GM21786 (cell line): ENCODE measurements around the gene AKR1B1.

Experiments used
- ATAC-seq: cut with Tn5 transposase; IDR thresholded peaks from one replicate; pipeline ENCODE4 v1.9.1; 2021; ENCODE audit not compliant: unreplicated experiment

Gene AKR1B1

DNA sequence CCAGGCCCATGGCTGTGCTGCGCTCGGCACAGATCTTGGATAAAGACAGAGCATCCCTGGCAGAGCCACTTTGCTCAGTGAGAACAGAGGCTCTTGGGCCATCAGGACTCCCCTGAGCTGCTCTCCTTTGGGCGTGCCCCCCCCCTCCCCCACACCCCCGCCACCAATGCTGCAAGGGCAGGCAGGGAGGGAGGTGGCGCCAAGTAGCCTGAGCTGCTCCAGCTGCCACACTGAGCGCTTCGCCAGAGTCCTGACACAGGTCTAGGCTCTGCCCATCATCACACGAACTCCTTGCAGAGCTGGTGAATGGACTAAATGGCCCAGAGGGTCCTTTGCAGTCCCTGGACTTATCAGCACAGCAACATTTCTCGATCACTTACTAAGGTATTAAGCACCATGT lies 12.5 kb downstream of the AKR1B1 start:
- no peak for ATAC-seq

DNA sequence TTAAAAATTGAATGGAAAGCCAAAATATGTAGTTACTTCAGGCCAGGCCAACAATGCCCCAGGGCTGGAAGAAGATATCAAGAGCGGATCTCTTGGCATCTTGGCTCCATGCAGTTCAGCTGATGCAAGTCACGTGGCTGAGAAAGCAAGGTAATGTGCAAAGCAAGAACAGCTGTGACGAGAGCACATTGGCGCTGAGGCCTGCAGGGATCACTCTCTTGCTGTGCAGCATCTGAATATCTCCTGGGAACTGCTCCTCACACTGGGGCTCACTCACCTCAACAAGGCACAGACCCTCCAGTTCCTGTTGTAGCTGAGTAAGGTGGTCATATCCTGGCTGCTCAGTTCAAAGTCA lies 14.0 kb downstream of the AKR1B1 start:
- ATAC-seq = no peak

GRCh38 chr7:134444198-134444960 lies 14.5 kb downstream of the AKR1B1 start:
- no peak for ATAC-seq

- no peak for ATAC-seq
These were observed 15.4 kb downstream of the AKR1B1 start for GRCh38 chr7:134443396-134444070.

- ATAC-seq = no peak
These were observed 16.3 kb downstream of the AKR1B1 start for GRCh38 chr7:134442441-134443220.

- no peak for ATAC-seq
These were observed 17.6 kb downstream of the AKR1B1 start for GRCh38 chr7:134441264-134441663.

GRCh38 chr7:134440476-134440875 lies 18.4 kb downstream of the AKR1B1 start:
- ATAC-seq = no peak

DNA sequence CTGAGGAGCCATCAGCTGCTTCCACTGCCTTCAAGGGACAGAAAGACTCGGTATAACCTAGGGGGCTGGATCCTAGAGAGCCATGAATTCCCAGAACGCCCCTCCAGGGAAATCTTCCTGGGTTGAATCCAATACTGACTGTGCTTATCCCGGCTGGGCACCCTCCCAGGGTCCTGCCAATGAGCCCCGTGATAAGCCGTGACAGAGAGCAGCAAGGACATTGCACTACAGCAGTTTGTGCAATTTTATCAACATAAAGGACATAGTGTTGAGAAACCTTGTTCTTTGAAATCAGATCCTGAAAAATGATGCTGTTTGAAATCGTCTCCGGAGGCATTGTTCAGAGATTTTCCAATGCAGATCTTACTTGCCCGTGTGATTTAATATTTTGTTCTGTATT lies 18.8 kb downstream of the AKR1B1 start:
- ATAC-seq = no peak

- ATAC-seq = no peak
These were observed 20.0 kb downstream of the AKR1B1 start for GRCh38 chr7:134438946-134439345.

- ATAC-seq = no peak
These were observed 23.6 kb downstream of the AKR1B1 start for GRCh38 chr7:134435161-134435920.

- ATAC-seq = no peak
These were observed 24.2 kb downstream of the AKR1B1 start for GRCh38 chr7:134434701-134435100.

DNA sequence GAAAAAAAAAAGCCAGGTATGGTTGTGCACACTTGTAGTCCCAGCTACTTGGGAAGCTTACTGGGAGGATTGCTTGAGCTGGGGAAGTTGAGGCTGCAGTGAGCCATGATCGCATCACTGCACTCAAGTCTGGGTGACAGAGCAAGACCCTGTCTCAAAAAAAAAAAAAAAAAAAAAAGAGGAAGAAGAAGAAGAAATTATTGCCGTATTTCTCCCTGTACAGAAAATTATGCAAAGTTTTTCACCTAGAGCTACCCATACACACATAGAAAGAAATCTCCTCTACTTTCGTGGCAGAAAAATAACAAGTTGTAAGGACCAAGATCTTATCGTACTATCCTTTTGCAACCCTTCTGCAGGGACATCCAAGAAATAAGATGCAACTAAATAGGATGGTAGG lies 25.5 kb downstream of the AKR1B1 start:
- no peak for ATAC-seq

DNA sequence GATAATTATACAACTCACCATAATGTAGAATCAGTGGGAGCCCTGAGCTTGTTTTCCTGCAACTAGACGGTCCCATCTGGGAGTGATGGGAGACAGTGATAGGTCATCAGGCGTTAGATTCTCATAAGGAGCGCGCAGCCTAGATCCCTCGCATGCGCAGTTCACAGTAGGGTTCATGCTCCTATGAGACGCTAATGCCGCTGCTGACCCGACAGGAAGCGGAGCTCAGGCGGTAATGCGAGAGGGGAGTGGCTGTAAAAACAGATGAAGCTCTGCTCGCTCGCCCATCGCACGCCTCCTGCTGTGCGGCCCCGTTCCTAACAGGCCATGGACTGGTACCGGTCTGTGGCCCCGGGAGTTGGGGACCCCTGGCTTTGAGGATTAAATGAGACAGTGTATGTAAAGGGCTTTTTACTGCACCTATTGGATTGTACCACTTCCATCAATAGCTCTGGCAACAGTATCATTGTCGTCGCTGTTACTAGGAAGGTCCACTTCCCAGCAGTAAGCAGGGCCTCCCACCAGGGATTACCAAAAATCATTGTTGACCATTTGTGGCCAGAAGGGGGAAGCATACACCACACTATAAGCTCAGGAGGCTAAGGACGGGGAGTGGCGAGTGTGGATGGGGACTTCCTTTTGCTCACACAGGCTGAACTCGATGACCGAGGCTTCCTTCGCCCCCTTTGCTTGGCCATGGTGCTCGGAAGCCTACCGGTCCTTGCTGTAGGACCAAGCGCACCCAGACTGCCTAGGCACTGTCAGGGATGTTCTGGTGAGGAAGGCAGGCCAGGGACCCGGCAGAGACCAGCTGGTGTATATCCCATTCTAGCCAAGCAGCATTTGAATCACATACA lies 26.4 kb downstream of the AKR1B1 start:
- ATAC-seq = peak; percentile 96

DNA sequence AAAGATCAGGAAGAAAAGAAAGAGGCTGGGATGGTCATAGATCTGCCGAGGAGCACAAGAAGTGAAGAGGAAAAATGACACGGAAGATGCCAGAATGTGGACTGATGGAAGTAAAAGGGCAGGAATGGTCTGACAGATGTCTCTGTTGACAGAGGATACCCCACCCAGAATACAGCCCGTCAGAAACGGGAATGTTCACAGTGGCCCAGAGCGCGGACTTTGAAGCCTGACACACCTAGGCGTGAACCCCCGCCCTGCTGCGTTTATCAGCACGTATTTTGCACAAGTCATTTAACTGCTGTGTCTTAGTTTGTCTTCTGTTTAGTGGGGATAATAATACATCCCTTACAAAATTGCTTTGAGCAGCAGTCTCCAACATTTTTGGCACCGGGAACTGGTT lies 27.1 kb downstream of the AKR1B1 start:
- no peak for ATAC-seq

GRCh38 chr7:134429481-134429880 lies 29.4 kb downstream of the AKR1B1 start:
- no peak for ATAC-seq

DNA sequence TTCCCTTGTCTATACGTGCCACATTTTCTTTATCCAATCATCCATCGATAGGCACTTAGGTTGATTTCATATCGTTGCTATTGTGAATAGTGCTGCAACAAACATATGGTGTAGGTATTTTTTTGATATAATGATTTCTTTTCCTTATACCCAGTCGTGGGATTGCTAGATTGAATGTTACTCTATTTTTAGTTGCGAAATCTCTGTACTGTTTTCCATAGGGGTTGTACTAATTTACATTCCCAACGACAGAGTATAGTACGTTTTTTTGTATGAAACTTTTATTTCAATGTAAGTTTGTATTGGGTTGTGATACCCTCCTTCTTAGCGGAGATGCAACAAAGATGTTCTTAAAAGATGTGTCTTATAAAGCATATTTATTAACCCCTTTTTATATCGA lies 30.0 kb downstream of the AKR1B1 start:
- no peak for ATAC-seq

DNA sequence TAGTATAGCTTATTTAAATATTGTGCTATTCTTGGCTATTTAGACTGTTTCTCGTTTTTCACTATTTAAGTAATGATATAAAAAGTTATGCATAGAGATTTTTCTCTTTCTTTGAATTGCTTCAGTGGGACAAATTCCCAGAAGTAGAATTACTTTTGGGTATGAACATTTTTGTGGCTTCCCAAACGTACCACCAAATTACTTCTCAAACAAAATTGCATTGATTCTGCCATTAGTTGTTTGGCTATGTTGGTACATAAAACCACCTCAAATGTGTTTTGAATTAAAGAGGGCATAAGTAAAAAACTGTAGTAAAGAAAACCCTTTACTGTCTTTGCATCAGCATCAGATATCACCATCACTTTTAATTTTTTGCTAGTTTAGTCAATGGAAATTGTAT lies 31.0 kb downstream of the AKR1B1 start:
- ATAC-seq = no peak

DNA sequence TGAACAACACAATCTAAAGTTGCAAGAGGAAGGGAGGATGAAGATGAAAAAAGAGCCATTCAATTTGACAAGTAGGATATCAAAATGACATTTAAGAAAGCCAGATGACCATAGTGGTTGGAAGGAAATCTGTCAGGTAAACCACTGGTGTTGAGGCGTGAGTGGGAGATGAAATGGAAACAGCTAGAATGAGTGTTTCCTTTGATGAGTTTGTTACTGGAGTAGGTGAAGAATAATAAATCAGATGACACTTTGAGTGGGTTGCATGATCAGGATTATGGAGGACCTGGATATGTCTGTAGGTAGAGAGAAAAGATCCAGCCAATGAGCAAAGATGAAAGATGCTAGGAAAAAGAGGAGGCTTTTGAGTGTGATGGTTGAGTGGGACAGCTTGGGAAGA lies 33.1 kb downstream of the AKR1B1 start:
- ATAC-seq = no peak

DNA sequence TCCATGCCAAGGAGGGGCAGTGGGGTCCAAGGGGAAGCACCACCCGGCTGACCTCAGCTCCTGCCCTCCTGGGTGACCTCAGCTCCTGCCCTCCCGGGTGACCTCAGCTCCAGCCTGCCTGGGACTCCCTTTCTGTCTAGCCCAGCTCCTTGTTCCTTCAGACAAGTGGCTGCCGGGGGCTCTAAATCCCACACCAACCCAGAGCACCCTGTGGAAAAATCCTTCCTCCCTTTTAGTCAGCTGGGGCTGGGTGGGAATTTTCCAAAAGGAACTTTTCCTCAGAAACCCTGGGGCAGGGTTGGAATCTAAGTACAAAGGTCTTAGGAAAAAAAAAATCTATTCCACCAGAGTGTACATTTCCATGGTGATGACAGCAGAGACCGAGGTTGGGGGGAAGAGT lies 36.3 kb downstream of the AKR1B1 start:
- no peak for ATAC-seq

DNA sequence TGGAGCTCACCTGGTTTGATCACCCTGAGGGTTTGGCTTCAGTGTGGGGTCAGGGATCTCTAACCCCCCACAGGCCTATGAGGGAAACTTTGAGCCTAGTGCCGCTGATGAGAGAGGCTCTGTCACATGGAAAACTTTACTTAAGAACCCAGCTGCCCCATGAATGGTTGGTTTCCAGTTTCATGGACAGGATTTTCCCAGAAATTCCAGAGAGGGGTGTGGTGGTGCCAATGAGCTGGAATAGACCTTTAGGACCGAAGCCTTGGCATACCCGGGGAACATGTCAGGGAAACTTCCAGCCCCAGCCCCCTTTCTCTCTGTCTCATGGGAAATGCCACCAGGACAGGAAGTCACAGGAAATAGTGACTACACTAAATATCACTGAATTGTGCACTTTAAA lies 36.9 kb downstream of the AKR1B1 start:
- ATAC-seq = no peak
